GM12865 (cell line): ENCODE results near the gene DR1.

Experiments used
- DNase-seq: peaks from one replicate; pipeline ENCODE4 v3.0.0; 2010; ENCODE audit warnings: low read depth
- H3K4me3 ChIP-seq: 2 replicates; pipeline ENCODE4 v1.5.1; 2011; ENCODE audit warnings: mild to moderate bottlenecking, low read depth, low read length, control low read depth
- TF ChIP-seq, protein P1 (sequence below): IDR thresholded peaks from 2 replicates; pipeline ENCODE4 v1.5.1; 2011; ENCODE audit warnings: low read length, control low read depth, low read depth, inconsistent platforms; ENCODE audit not compliant: insufficient read depth; ENCODE audit errors: missing control alignments

The DR1 gene

DNA sequence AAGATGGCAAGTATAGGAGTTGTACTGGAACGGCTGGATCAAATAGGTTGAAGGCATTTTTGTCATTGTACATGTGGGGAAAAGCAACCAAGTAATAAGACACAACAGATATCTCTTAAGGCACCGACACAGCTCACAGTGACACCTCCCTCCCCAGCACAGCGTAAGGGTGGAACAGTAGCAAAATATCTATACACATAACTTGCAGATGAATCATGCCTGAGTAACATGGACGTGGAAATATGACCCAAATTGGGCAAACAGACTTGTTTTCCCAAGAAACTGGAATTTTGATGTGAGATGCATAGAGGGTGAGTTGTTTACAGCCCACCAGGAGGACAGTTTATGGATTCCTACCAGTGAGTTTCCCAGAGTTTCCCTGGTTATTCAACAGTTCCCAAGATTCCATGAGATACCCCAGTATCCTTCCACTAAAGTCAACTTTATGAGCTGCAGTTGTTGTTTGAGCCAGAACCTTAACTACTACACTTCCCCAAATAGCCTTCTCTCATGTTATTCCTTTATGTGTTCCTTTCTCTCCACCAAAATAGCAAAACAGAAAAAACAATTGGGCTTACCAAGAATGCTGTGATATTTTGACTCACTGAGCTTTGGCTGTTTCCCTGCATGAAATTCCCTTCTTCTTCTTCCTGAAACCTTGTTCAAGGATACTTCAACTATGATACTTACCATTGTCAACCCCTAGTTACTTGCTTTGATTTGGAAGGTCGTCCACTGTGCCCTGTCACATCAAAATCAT is 7.1 kb upstream of the DR1 start:
- DNase-seq: no peak
- TF ChIP-seq, protein P1, sequence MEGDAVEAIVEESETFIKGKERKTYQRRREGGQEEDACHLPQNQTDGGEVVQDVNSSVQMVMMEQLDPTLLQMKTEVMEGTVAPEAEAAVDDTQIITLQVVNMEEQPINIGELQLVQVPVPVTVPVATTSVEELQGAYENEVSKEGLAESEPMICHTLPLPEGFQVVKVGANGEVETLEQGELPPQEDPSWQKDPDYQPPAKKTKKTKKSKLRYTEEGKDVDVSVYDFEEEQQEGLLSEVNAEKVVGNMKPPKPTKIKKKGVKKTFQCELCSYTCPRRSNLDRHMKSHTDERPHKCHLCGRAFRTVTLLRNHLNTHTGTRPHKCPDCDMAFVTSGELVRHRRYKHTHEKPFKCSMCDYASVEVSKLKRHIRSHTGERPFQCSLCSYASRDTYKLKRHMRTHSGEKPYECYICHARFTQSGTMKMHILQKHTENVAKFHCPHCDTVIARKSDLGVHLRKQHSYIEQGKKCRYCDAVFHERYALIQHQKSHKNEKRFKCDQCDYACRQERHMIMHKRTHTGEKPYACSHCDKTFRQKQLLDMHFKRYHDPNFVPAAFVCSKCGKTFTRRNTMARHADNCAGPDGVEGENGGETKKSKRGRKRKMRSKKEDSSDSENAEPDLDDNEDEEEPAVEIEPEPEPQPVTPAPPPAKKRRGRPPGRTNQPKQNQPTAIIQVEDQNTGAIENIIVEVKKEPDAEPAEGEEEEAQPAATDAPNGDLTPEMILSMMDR: no peak
- no peak overlapping the region for H3K4me3 ChIP-seq

DNA sequence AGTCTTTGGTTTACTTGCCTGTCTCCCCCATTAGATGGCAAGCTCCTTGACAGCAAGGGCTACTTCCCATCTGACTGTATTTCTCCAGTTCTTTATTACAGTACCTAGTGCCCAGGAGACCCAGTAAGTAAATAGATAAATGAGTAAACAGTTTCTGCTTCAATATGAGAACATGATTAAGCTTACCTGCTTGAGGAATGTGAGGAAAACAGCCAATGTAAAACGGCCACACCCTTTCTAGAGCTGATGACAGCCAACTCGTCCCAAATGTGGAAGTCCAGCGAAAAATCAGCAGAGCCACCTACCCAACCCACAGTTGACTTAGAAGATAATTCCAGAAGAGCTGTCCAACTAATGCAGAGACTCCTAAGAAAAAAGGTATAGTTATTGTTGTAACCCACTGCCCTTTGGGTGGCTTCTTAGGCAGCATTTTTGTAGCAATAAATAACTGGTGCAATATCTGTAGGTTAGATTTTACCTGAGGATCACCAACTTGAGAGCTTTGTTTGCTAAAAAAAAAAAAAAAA is 6.5 kb upstream of the DR1 start:
- TF ChIP-seq, protein P1: no peak
- no peak overlapping the region for H3K4me3 ChIP-seq
- DNase-seq: no peak

DNA sequence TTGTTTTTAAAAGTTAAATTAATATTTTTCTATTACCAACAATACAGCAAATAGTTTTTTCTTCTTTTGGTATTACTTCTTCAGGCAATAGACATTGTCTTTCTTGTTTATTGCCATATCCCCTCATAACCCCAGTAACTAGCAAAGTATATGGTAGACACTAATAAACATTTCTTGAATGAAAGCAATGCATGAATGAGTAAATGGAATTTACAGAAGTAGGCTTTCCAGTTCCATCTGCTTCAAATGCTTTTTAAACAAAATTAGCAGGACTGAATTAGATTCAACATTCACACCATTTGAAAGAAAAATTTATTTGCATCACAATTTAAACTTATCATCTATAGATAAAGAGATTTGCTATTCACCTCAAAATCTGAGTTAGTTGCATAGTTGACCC is 5.6 kb upstream of the DR1 start:
- no peak for DNase-seq
- no peak overlapping the region for H3K4me3 ChIP-seq
- TF ChIP-seq, protein P1: no peak

DNA sequence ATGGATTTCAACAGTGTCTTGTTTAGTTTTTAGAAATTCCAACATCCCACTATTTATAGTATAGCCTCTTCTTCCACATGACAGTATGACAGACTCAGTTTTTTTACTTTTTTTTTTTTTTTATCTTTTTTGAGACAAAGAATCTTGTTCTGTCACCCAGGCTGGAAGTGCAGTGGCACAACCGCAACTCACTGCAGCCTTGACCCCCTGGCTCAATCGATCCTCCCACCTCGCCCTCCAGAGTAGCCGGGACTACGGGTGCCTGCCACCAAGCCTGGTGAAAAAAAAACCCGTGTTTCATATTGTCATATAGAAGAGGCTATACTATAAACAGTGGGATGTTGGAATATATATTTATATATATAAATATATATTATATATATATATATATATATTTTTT is 1.2 kb upstream of the DR1 start:
- DNase-seq: no peak
- TF ChIP-seq, protein P1: no peak
- H3K4me3 ChIP-seq: 0 out of 2 replicates have a peak overlapping the region, but pooled peaks have one; percentile 92

DNA sequence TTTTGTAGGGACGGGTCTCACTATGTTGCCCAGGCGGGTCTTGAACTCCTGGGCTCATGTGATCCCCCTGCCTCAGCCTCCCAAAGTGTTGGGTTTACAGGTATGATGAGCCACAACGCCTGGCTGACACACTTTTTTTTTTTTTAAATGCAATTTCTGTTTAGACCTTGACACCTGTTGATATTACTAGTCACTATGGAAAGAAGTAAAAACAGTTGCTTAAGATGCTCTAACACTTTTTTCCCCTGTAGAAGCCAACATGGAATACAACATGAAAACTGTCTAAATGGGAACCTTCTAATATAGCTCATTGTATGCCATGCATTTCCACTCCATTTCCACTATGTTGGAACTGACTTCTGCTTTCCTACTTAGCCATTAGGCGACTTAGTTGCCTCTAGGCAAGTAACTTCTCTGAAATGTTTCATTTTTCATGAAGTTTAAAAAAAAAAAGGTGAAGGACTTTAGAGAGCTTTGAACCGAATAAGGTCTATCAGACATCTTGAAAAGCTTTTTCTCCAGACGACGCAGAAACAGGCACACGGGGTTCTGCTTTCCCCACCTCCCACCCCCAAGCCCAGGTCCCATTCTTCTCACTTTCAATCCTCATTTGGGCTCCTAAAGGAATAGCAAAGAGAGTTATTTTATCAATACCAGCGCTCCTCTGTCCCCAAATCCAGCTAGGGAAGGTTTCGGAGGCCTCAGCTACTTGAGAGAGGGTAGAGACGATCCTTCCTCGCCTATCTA is 648 bp upstream of the DR1 start:
- DNase-seq: no peak
- TF ChIP-seq, protein P1: no peak
- peak overlapping the region; percentile 92 for H3K4me3 ChIP-seq

DNA sequence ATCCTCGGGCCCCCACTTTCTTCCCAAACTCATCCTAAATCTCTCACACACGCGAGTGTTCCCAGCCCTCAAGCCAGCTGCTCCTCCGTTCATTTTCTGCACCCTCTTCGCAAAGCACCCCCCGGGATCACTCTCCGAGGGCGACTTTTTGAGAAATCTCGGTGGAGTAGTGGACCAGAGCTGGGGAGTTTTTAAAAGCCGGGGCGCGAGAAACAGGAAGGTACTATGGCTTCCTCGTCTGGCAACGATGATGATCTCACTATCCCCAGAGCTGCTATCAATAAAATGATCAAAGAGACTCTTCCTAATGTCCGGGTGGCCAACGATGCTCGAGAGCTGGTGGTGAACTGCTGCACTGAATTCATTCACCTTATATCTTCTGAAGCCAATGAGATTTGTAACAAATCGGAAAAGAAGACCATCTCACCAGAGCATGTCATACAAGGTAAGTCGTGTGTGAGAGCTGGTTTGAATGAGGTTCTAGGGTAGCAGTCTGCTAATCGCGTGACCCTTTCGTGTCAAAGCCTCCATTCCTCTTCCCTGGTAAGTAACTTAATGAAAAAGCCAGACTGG is 800 bp downstream of the DR1 start:
- TF ChIP-seq, protein P1: no peak
- H3K4me3 ChIP-seq: peak overlapping the region; percentile 92
- DNase-seq: peak; percentile 47
